ENCODE results near the gene TMUB2. TPM values are rescaled to one million over a fixed set of nuclear protein-coding genes. Genes with fewer than 3 reads are reported as not detected.
A peak's percentile ranks its signal among the peaks of the same experiment; 100 is the strongest.

The TMUB2 gene
- total and polyA plus RNA-seq, 9 of the 15 experiments (the other 6 are each of a cell fraction or from before 2014, with no cell fraction given), result 4.1 to 29.8 (median 16.3) TPM

DNA sequence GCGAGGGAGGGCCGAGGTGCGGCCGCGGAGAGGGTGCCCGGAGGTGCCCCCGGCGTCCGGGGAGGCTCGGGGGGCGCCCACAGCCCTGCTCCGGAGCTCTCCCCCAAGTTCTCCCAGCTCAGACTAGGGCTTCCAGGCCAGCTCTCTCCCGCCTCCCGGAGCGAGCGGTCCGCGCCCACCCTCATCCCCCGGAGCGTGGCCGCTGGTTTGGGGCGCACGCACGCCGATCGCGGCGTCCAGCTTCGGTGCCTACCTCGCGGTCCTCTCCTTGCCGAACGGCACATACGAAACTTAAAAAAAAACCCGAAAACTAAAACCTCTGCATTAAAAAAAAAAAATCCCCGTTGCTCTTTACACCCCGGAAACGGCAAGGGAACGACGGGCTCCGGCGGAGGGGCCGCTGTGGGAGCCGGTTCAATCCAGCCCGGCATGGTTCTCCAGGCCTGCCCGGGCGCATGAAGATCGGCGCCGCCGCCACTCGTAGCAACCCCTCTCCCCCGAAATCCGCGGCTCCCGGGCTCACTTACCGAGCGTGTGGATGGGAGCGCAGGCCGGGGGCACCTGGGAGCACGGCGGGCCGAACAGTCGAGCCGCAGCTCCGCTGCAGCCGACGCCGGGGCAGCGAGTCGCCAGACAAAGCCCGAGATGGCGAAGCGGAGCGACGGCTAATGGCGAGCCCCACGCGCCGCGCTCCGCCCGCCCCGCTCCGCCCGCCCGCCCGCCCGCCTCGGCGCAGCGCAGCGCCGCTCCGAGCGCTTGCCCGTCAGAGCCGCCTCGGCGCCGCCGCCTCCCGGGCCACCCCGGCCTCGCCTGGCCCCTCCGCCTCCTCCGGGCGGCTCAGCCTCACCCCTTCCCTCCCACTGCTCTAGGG is 33.7 kb downstream of the TMUB2 start (continued):
- no peak for TF ChIP-seq ADNP (tag; IDR thresholded peaks at IDR 0.05)
- TF ChIP-seq, protein P1, sequence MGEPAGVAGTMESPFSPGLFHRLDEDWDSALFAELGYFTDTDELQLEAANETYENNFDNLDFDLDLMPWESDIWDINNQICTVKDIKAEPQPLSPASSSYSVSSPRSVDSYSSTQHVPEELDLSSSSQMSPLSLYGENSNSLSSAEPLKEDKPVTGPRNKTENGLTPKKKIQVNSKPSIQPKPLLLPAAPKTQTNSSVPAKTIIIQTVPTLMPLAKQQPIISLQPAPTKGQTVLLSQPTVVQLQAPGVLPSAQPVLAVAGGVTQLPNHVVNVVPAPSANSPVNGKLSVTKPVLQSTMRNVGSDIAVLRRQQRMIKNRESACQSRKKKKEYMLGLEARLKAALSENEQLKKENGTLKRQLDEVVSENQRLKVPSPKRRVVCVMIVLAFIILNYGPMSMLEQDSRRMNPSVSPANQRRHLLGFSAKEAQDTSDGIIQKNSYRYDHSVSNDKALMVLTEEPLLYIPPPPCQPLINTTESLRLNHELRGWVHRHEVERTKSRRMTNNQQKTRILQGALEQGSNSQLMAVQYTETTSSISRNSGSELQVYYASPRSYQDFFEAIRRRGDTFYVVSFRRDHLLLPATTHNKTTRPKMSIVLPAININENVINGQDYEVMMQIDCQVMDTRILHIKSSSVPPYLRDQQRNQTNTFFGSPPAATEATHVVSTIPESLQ (CRISPR knock-in tag; IDR thresholded peaks at IDR 0.05), result no peak
- peak; percentile 14 for TF ChIP-seq PHF20 (IDR thresholded peaks at IDR 0.05; ENCODE audit: partially characterized antibody)
- TF ChIP-seq SAP30 (IDR thresholded peaks at IDR 0.05; ENCODE audit: borderline replicate concordance, insufficient read depth, low read depth, low read length, poor library complexity, severe bottlenecking), result no peak
- no peak; the same call in 1 of the 2 replicates for TF ChIP-seq CREB1 (IDR thresholded peaks at IDR 0.05)
- TF ChIP-seq CREB1 (CRISPR knock-in tag; IDR thresholded peaks at IDR 0.05), result 0 out of 2 replicates have a peak, but pooled peaks have one; percentile 17
- TF ChIP-seq CBFA2T3 (IDR thresholded peaks at IDR 0.05), result no peak
- TF ChIP-seq JUNB (CRISPR knock-in tag; conservative IDR thresholded peaks at IDR 0.05), result no peak
- no peak for TF ChIP-seq FOXM1 (IDR thresholded peaks at IDR 0.05; ENCODE audit: low read depth)
- TF ChIP-seq FOXM1 (CRISPR knock-in tag; IDR thresholded peaks at IDR 0.05; ENCODE audit: low read depth), result peak; percentile 43; the same call in 1 of the 2 replicates
- TF ChIP-seq MBD2 (IDR thresholded peaks at IDR 0.05; ENCODE audit: borderline replicate concordance, low read depth), result no peak
- TF ChIP-seq, protein P2, sequence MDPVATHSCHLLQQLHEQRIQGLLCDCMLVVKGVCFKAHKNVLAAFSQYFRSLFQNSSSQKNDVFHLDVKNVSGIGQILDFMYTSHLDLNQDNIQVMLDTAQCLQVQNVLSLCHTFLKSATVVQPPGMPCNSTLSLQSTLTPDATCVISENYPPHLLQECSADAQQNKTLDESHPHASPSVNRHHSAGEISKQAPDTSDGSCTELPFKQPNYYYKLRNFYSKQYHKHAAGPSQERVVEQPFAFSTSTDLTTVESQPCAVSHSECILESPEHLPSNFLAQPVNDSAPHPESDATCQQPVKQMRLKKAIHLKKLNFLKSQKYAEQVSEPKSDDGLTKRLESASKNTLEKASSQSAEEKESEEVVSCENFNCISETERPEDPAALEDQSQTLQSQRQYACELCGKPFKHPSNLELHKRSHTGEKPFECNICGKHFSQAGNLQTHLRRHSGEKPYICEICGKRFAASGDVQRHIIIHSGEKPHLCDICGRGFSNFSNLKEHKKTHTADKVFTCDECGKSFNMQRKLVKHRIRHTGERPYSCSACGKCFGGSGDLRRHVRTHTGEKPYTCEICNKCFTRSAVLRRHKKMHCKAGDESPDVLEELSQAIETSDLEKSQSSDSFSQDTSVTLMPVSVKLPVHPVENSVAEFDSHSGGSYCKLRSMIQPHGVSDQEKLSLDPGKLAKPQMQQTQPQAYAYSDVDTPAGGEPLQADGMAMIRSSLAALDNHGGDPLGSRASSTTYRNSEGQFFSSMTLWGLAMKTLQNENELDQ (CRISPR knock-in tag; IDR thresholded peaks at IDR 0.05; ENCODE audit: borderline replicate concordance), result no peak
- TF ChIP-seq TCF7L2 (IDR thresholded peaks at IDR 0.05; ENCODE audit: low read depth, low read length), result no peak
- no peak for TF ChIP-seq MXI1 (IDR thresholded peaks at IDR 0.05; ENCODE audit: low read depth, low read length)
- no peak for TF ChIP-seq PML (IDR thresholded peaks at IDR 0.05; ENCODE audit: low read length)
- TF ChIP-seq ZNF76 (CRISPR knock-in tag; IDR thresholded peaks at IDR 0.05; ENCODE audit: borderline replicate concordance), result no peak
- TF ChIP-seq PHB2 (IDR thresholded peaks at IDR 0.05; ENCODE audit: low read depth), result no peak
- no peak for TF ChIP-seq KDM1A (IDR thresholded peaks at IDR 0.05)
- no peak for TF ChIP-seq NR4A1 (CRISPR knock-in tag; IDR thresholded peaks at IDR 0.05)
- TF ChIP-seq NR4A1 (tag; IDR thresholded peaks at IDR 0.05), result no peak
- TF ChIP-seq, protein P3, sequence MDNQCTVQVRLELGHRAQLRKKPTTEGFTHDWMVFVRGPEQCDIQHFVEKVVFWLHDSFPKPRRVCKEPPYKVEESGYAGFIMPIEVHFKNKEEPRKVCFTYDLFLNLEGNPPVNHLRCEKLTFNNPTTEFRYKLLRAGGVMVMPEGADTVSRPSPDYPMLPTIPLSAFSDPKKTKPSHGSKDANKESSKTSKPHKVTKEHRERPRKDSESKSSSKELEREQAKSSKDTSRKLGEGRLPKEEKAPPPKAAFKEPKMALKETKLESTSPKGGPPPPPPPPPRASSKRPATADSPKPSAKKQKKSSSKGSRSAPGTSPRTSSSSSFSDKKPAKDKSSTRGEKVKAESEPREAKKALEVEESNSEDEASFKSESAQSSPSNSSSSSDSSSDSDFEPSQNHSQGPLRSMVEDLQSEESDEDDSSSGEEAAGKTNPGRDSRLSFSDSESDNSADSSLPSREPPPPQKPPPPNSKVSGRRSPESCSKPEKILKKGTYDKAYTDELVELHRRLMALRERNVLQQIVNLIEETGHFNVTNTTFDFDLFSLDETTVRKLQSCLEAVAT (IDR thresholded peaks at IDR 0.05), result peak; percentile 74 to 84; a peak in 2 of 4 replicates

All from K562 (cell line).